Measurements from ENCODE around the gene SSTR3. TPM values are rescaled to one million over a fixed set of nuclear protein-coding genes. Genes with fewer than 3 reads are reported as not detected.

SSTR3 gene
- total and polyA plus RNA-seq, 9 of the 15 experiments (the other 6 are each of a cell fraction or from before 2014, with no cell fraction given): 0.03 TPM; not detected in 8

DNA sequence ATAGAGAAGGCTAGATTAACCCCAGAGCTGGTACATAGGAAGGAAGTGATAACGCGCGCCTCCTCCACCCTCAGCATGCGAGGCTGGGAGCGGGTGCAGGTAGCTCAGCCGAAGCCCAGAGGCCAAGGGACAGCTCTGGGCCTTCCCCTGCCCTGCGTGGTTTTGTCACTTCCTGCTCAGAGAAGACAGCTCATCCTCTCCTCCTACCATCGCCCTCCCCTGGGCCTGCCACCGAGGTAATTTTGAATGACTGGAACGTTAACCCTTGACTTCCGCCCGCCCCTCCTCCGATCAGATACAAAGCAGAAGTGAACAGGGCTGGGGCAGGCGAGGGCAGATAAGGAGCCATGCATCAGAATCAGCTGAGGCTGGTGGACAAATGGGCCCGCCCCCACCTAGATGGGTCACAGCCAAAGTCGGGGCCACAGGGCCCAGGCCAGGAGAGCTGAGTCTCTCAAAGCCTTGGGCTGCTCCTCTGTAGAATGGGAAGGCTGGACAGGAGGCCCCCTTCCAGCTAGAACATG, 30.2 kb upstream of the SSTR3 start (continued):
- TF ChIP-seq TAF1 (IDR thresholded peaks at IDR 0.05; ENCODE audit: control insufficient read depth, extremely low read depth, insufficient read depth, low read length, severe bottlenecking) (peak; percentile 46), BMI1 (IDR thresholded peaks at IDR 0.05; ENCODE audit: low read length) (no peak), REST (IDR thresholded peaks at IDR 0.05; ENCODE audit: borderline replicate concordance) (peak; percentile 39; the same call in 1 of the 2 replicates), REST (CRISPR knock-in tag; IDR thresholded peaks at IDR 0.05; ENCODE audit: low read depth) (no peak), ZNF280A (IDR thresholded peaks at IDR 0.05; ENCODE audit: low read depth, partially characterized antibody) (no peak), ZFX (CRISPR knock-in tag; IDR thresholded peaks at IDR 0.05) (peak; percentile 64), USF2 (CRISPR knock-in tag; IDR thresholded peaks at IDR 0.05) (no peak), MED1 (CRISPR knock-in tag; IDR thresholded peaks at IDR 0.05; ENCODE audit: borderline replicate concordance) (no peak), ATF6 (CRISPR knock-in tag; IDR thresholded peaks at IDR 0.05) (no peak)
- TF ChIP-seq, protein P1, sequence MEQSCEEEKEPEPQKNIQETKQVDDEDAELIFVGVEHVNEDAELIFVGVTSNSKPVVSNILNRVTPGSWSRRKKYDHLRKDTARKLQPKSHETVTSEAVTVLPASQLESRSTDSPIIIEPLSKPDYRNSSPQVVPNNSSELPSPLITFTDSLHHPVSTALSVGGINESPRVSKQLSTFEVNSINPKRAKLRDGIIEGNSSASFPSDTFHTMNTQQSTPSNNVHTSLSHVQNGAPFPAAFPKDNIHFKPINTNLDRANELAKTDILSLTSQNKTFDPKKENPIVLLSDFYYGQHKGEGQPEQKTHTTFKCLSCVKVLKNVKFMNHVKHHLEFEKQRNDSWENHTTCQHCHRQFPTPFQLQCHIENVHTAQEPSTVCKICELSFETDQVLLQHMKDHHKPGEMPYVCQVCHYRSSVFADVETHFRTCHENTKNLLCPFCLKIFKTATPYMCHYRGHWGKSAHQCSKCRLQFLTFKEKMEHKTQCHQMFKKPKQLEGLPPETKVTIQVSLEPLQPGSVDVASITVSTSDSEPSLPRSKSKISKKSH (CRISPR knock-in tag; IDR thresholded peaks at IDR 0.05): no peak
- TF ChIP-seq, protein P2, sequence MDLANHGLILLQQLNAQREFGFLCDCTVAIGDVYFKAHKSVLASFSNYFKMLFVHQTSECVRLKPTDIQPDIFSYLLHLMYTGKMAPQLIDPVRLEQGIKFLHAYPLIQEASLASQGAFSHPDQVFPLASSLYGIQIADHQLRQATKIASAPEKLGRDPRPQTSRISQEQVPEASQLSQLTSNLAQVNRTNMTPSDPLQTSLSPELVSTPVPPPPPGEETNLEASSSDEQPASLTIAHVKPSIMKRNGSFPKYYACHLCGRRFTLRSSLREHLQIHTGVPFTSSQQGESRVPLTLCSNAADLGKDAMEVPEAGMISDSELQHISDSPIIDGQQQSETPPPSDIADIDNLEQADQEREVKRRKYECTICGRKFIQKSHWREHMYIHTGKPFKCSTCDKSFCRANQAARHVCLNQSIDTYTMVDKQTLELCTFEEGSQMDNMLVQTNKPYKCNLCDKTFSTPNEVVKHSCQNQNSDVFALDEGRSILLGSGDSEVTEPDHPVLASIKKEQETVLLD (IDR thresholded peaks at IDR 0.05): peak; percentile 31; the same call in 1 of the 2 replicates

Measured in K562 (cell line).